ENCODE measurements around the gene ATG2B. TPM values are rescaled to one million over a fixed set of nuclear protein-coding genes. Genes with fewer than 3 reads are reported as not detected.
"Not testable (repeated sequence)": the region's sequence is repeated elsewhere in the genome, so short reads cannot be mapped to it uniquely, and the experiment has no call there.

Gene ATG2B
- total RNA-seq, 1 experiment from 2014 or later, result 60.8 TPM

- H3K4me2 ChIP-seq (ENCODE audit: low read depth, low read length, poor library complexity, severe bottlenecking), result no peak overlapping the region
- no peaks in the 10 kb centered on the region for H3K27me3 ChIP-seq (ENCODE audit: low read length)
- H3K79me2 ChIP-seq (ENCODE audit: low read length), result no peaks in the 10 kb centered on the region
- H3K36me3 ChIP-seq (ENCODE audit: insufficient read depth, low read length), result no peaks in the 10 kb centered on the region
- DNase-seq, result no peak
- no peak overlapping the region for H2AFZ ChIP-seq (ENCODE audit: low read length)
- H3K9me2 ChIP-seq (replicated peaks; ENCODE audit: insufficient read depth, low read length), result no peaks in the 10 kb centered on the region
- no peaks in the 10 kb centered on the region for H3K9me3 ChIP-seq (ENCODE audit: low read length)
- H3K9ac ChIP-seq (ENCODE audit: low read length), result no peak overlapping the region
- no peak overlapping the region for H3K4me3 ChIP-seq (ENCODE audit: low read length)
- H4K20me1 ChIP-seq (ENCODE audit: insufficient read depth, low read depth, low read length), result no peaks in the 10 kb centered on the region
- H3K4me1 ChIP-seq (ENCODE audit: low read length), result no peaks in the 10 kb centered on the region
- no peak overlapping the region for H3K27ac ChIP-seq (ENCODE audit: low read length)
Observed at GRCh38 chr14:96249029-96249428, 114.1 kb downstream of the ATG2B start.

GRCh38 chr14:96247031-96247430, 116.1 kb downstream of the ATG2B start:
- H3K27ac ChIP-seq (ENCODE audit: low read length), result no peak overlapping the region
- no peak for DNase-seq
- no peaks in the 10 kb centered on the region for H3K79me2 ChIP-seq (ENCODE audit: low read length)
- no peak overlapping the region for H2AFZ ChIP-seq (ENCODE audit: low read length)
- no peaks in the 10 kb centered on the region for H3K4me1 ChIP-seq (ENCODE audit: low read length)
- no peak overlapping the region for H3K4me2 ChIP-seq (ENCODE audit: low read depth, low read length, poor library complexity, severe bottlenecking)
- no peaks in the 10 kb centered on the region for H3K27me3 ChIP-seq (ENCODE audit: low read length)
- H3K9ac ChIP-seq (ENCODE audit: low read length), result no peak overlapping the region
- no peaks in the 10 kb centered on the region for H3K36me3 ChIP-seq (ENCODE audit: insufficient read depth, low read length)
- H3K9me3 ChIP-seq (ENCODE audit: low read length), result no peaks in the 10 kb centered on the region
- H4K20me1 ChIP-seq (ENCODE audit: insufficient read depth, low read depth, low read length), result no peaks in the 10 kb centered on the region
- H3K4me3 ChIP-seq (ENCODE audit: low read length), result no peak overlapping the region
- no peaks in the 10 kb centered on the region for H3K9me2 ChIP-seq (replicated peaks; ENCODE audit: insufficient read depth, low read length)

GRCh38 chr14:96246539-96246847, 116.6 kb downstream of the ATG2B start:
- H3K79me2 ChIP-seq (ENCODE audit: low read length), result no peaks in the 10 kb centered on the region
- no peak overlapping the region for H3K27ac ChIP-seq (ENCODE audit: low read length)
- no peaks in the 10 kb centered on the region for H3K9me3 ChIP-seq (ENCODE audit: low read length)
- H2AFZ ChIP-seq (ENCODE audit: low read length), result no peak overlapping the region
- no peak for DNase-seq
- H3K9ac ChIP-seq (ENCODE audit: low read length), result no peak overlapping the region
- H3K36me3 ChIP-seq (ENCODE audit: insufficient read depth, low read length), result no peaks in the 10 kb centered on the region
- H4K20me1 ChIP-seq (ENCODE audit: insufficient read depth, low read depth, low read length), result no peaks in the 10 kb centered on the region
- H3K27me3 ChIP-seq (ENCODE audit: low read length), result no peaks in the 10 kb centered on the region
- no peak overlapping the region for H3K4me2 ChIP-seq (ENCODE audit: low read depth, low read length, poor library complexity, severe bottlenecking)
- no peaks in the 10 kb centered on the region for H3K9me2 ChIP-seq (replicated peaks; ENCODE audit: insufficient read depth, low read length)
- no peaks in the 10 kb centered on the region for H3K4me1 ChIP-seq (ENCODE audit: low read length)
- H3K4me3 ChIP-seq (ENCODE audit: low read length), result no peak overlapping the region

- Histone ChIP-seq H2AFZ (ENCODE audit: low read length) (no peak overlapping the region), H3K4me2 (ENCODE audit: low read depth, low read length, poor library complexity, severe bottlenecking) (no peak overlapping the region), H3K79me2 (ENCODE audit: low read length) (no peaks in the 10 kb centered on the region), H3K27me3 (ENCODE audit: low read length) (no peaks in the 10 kb centered on the region), H4K20me1 (ENCODE audit: insufficient read depth, low read depth, low read length) (no peaks in the 10 kb centered on the region), H3K36me3 (ENCODE audit: insufficient read depth, low read length) (no peaks in the 10 kb centered on the region), H3K9ac (ENCODE audit: low read length) (no peak overlapping the region), H3K9me3 (ENCODE audit: low read length) (no peaks in the 10 kb centered on the region), H3K4me3 (ENCODE audit: low read length) (no peak overlapping the region), H3K9me2 (replicated peaks; ENCODE audit: insufficient read depth, low read length) (no peaks in the 10 kb centered on the region), H3K4me1 (ENCODE audit: low read length) (no peaks in the 10 kb centered on the region), H3K27ac (ENCODE audit: low read length) (no peak overlapping the region)
- DNase-seq, result no peak
Observed at GRCh38 chr14:96245710-96246538, 117.2 kb downstream of the ATG2B start.

- H3K4me2 ChIP-seq (ENCODE audit: low read depth, low read length, poor library complexity, severe bottlenecking); H3K27me3 ChIP-seq (ENCODE audit: low read length); H3K9me2 ChIP-seq (replicated peaks; ENCODE audit: insufficient read depth, low read length); H3K4me1 ChIP-seq (ENCODE audit: low read length); H2AFZ ChIP-seq (ENCODE audit: low read length); H3K36me3 ChIP-seq (ENCODE audit: insufficient read depth, low read length); H4K20me1 ChIP-seq (ENCODE audit: insufficient read depth, low read depth, low read length); H3K27ac ChIP-seq (ENCODE audit: low read length); H3K79me2 ChIP-seq (ENCODE audit: low read length); DNase-seq; H3K9me3 ChIP-seq (ENCODE audit: low read length); H3K9ac ChIP-seq (ENCODE audit: low read length); H3K4me3 ChIP-seq (ENCODE audit: low read length): not testable (repeated sequence)
Observed at GRCh38 chr14:96245074-96245473, 118.1 kb downstream of the ATG2B start.

- Histone ChIP-seq H3K4me3 (ENCODE audit: low read length) (no peak overlapping the region), H2AFZ (ENCODE audit: low read length) (no peak overlapping the region), H3K36me3 (ENCODE audit: insufficient read depth, low read length) (no peaks in the 10 kb centered on the region), H3K9me3 (ENCODE audit: low read length) (no peaks in the 10 kb centered on the region), H3K79me2 (ENCODE audit: low read length) (no peaks in the 10 kb centered on the region), H4K20me1 (ENCODE audit: insufficient read depth, low read depth, low read length) (no peaks in the 10 kb centered on the region), H3K27ac (ENCODE audit: low read length) (no peak overlapping the region), H3K27me3 (ENCODE audit: low read length) (no peaks in the 10 kb centered on the region), H3K9ac (ENCODE audit: low read length) (no peak overlapping the region), H3K9me2 (replicated peaks; ENCODE audit: insufficient read depth, low read length) (no peaks in the 10 kb centered on the region), H3K4me1 (ENCODE audit: low read length) (no peaks in the 10 kb centered on the region), H3K4me2 (ENCODE audit: low read depth, low read length, poor library complexity, severe bottlenecking) (no peak overlapping the region)
- no peak for DNase-seq
Observed at GRCh38 chr14:96243785-96244184, 119.4 kb downstream of the ATG2B start.

- H3K9me2 ChIP-seq (replicated peaks; ENCODE audit: insufficient read depth, low read length), result no peaks in the 10 kb centered on the region
- H3K4me2 ChIP-seq (ENCODE audit: low read depth, low read length, poor library complexity, severe bottlenecking), result no peak overlapping the region
- H3K4me1 ChIP-seq (ENCODE audit: low read length), result no peaks in the 10 kb centered on the region
- H2AFZ ChIP-seq (ENCODE audit: low read length), result no peak overlapping the region
- no peaks in the 10 kb centered on the region for H3K79me2 ChIP-seq (ENCODE audit: low read length)
- H3K27ac ChIP-seq (ENCODE audit: low read length), result no peak overlapping the region
- H3K9ac ChIP-seq (ENCODE audit: low read length), result no peak overlapping the region
- H3K27me3 ChIP-seq (ENCODE audit: low read length), result no peaks in the 10 kb centered on the region
- no peak overlapping the region for H3K4me3 ChIP-seq (ENCODE audit: low read length)
- no peak for DNase-seq
- H4K20me1 ChIP-seq (ENCODE audit: insufficient read depth, low read depth, low read length), result no peaks in the 10 kb centered on the region
- H3K9me3 ChIP-seq (ENCODE audit: low read length), result no peaks in the 10 kb centered on the region
- H3K36me3 ChIP-seq (ENCODE audit: insufficient read depth, low read length), result no peaks in the 10 kb centered on the region
Observed at GRCh38 chr14:96242126-96242525, 121.0 kb downstream of the ATG2B start.

GRCh38 chr14:96240641-96241040, 122.5 kb downstream of the ATG2B start:
- Histone ChIP-seq H3K4me3 (ENCODE audit: low read length) (no peak overlapping the region), H3K9me3 (ENCODE audit: low read length) (no peaks in the 10 kb centered on the region), H3K4me2 (ENCODE audit: low read depth, low read length, poor library complexity, severe bottlenecking) (no peak overlapping the region), H3K27ac (ENCODE audit: low read length) (no peak overlapping the region), H3K4me1 (ENCODE audit: low read length) (no peaks in the 10 kb centered on the region), H3K9me2 (replicated peaks; ENCODE audit: insufficient read depth, low read length) (no peaks in the 10 kb centered on the region), H4K20me1 (ENCODE audit: insufficient read depth, low read depth, low read length) (no peaks in the 10 kb centered on the region), H3K79me2 (ENCODE audit: low read length) (no peaks in the 10 kb centered on the region), H3K27me3 (ENCODE audit: low read length) (no peaks in the 10 kb centered on the region), H3K9ac (ENCODE audit: low read length) (no peak overlapping the region), H3K36me3 (ENCODE audit: insufficient read depth, low read length) (no peaks in the 10 kb centered on the region), H2AFZ (ENCODE audit: low read length) (no peak overlapping the region)
- no peak for DNase-seq
